GM12878 (cell line): Measurements from ENCODE around the gene SHISAL2B.

ENCODE experiments used
- BCL11A ChIP-seq: IDR thresholded peaks from 2 replicates; pipeline ENCODE4 v1.6.1; 2011; ENCODE audit warnings: low read depth, low read length
- CHD2 ChIP-seq: IDR thresholded peaks from 2 replicates; pipeline ENCODE4 v1.6.1; 2011; ENCODE audit warnings: low read depth, low read length, improper control_type of control experiment, borderline replicate concordance
- HDAC2 ChIP-seq: fragments of 200-600 bp; sonication (generic); IDR thresholded peaks from 2 replicates; pipeline ENCODE4 v1.6.1; 2017
- JUND ChIP-seq: IDR thresholded peaks from 2 replicates; pipeline ENCODE4 v1.6.1; 2012; ENCODE audit warnings: low read depth, mild to moderate bottlenecking, low read length, improper control_type of control experiment, moderate library complexity
- POLR2AphosphoS5 ChIP-seq: IDR thresholded peaks from 2 replicates; pipeline ENCODE4 v1.6.1; 2011; ENCODE audit warnings: mild to moderate bottlenecking, low read length, inconsistent platforms
- RAD21 ChIP-seq: IDR thresholded peaks from 2 replicates; pipeline ENCODE4 v1.6.1; 2011; ENCODE audit warnings: mild to moderate bottlenecking, low read depth, low read length, moderate library complexity; ENCODE audit not compliant: insufficient read depth
- RFX5 ChIP-seq: IDR thresholded peaks from 2 replicates; pipeline ENCODE4 v1.6.1; 2011; ENCODE audit warnings: low read depth, low read length, improper control_type of control experiment
- SREBF2 ChIP-seq: IDR thresholded peaks from 2 replicates; pipeline ENCODE4 v1.6.1; 2012; ENCODE audit warnings: mild to moderate bottlenecking, low read length
- STAT1 ChIP-seq: fragments of 450-650 bp; conservative IDR thresholded peaks from 2 replicates; pipeline ENCODE4 v1.6.1; 2014; ENCODE audit warnings: antibody characterized with exemption, mild to moderate bottlenecking
- TBL1XR1 ChIP-seq: IDR thresholded peaks from 2 replicates; pipeline ENCODE4 v1.6.1; 2012; ENCODE audit warnings: low read depth, low read length, improper control_type of control experiment
- TF ChIP-seq, protein P1 (sequence below): fragments of 450-650 bp; IDR thresholded peaks from 2 replicates; pipeline ENCODE4 v1.6.1; 2016; ENCODE audit warnings: mild to moderate bottlenecking, moderate library complexity, borderline replicate concordance
- TF ChIP-seq, protein P2 (sequence below): fragments of 450-650 bp; IDR thresholded peaks from 2 replicates; pipeline ENCODE4 v1.6.1; 2017; ENCODE audit warnings: antibody characterized with exemption, mild to moderate bottlenecking, moderate library complexity
- TF ChIP-seq, protein P3 (sequence below), 3 experiments: IDR thresholded peaks in 2 of 3; conservative IDR thresholded peaks in 1 of 3; 2 replicates each; pipeline ENCODE4 v1.5.1; 2011; ENCODE audit warnings: low read depth in 3 of 3, low read length in 3 of 3, mild to moderate bottlenecking in 3 of 3, control low read depth in 2 of 3, moderate library complexity in 2 of 3, inconsistent platforms in 1 of 3, mixed read lengths in 1 of 3; ENCODE audit not compliant: control insufficient read depth in 2 of 3, insufficient read depth in 1 of 3; ENCODE audit errors: extremely low read depth in 1 of 3

DNA sequence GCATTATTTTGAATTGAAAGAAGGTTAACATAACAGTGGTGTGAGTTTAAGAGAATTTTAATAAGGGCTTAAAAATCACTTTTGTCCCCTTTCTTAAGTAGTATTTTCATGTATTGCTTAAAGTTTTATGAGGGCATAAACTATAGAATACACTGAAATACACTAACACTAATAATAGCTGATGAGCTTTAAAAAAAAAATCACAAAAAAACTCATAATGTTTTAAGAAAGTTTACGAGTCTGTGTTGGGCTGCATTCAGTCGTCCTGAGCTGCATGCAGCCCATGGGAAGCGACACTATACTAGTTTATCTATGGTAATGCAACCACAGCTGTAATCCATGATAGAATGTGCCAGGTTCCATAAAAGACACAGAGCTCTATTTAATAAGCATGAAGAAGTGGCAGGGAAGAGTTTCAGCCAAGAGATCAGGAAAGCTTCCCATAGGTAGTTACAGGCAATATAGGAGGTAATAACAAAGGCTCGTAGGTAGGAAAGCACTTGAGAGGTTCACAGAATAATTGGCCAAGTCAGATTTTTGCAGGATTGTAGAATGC is 73.7 kb downstream of the SHISAL2B start:
- no peak for TF ChIP-seq POLR2AphosphoS5
- no peak for TF ChIP-seq TBL1XR1
- TF ChIP-seq, protein P1, sequence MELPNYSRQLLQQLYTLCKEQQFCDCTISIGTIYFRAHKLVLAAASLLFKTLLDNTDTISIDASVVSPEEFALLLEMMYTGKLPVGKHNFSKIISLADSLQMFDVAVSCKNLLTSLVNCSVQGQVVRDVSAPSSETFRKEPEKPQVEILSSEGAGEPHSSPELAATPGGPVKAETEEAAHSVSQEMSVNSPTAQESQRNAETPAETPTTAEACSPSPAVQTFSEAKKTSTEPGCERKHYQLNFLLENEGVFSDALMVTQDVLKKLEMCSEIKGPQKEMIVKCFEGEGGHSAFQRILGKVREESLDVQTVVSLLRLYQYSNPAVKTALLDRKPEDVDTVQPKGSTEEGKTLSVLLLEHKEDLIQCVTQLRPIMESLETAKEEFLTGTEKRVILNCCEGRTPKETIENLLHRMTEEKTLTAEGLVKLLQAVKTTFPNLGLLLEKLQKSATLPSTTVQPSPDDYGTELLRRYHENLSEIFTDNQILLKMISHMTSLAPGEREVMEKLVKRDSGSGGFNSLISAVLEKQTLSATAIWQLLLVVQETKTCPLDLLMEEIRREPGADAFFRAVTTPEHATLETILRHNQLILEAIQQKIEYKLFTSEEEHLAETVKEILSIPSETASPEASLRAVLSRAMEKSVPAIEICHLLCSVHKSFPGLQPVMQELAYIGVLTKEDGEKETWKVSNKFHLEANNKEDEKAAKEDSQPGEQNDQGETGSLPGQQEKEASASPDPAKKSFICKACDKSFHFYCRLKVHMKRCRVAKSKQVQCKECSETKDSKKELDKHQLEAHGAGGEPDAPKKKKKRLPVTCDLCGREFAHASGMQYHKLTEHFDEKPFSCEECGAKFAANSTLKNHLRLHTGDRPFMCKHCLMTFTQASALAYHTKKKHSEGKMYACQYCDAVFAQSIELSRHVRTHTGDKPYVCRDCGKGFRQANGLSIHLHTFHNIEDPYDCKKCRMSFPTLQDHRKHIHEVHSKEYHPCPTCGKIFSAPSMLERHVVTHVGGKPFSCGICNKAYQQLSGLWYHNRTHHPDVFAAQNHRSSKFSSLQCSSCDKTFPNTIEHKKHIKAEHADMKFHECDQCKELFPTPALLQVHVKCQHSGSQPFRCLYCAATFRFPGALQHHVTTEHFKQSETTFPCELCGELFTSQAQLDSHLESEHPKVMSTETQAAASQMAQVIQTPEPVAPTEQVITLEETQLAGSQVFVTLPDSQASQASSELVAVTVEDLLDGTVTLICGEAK = no peak
- TF ChIP-seq STAT1 = no peak
- no peak for TF ChIP-seq RFX5
- TF ChIP-seq JUND = no peak
- TF ChIP-seq BCL11A = no peak
- no peak for TF ChIP-seq SREBF2
- TF ChIP-seq, protein P2, sequence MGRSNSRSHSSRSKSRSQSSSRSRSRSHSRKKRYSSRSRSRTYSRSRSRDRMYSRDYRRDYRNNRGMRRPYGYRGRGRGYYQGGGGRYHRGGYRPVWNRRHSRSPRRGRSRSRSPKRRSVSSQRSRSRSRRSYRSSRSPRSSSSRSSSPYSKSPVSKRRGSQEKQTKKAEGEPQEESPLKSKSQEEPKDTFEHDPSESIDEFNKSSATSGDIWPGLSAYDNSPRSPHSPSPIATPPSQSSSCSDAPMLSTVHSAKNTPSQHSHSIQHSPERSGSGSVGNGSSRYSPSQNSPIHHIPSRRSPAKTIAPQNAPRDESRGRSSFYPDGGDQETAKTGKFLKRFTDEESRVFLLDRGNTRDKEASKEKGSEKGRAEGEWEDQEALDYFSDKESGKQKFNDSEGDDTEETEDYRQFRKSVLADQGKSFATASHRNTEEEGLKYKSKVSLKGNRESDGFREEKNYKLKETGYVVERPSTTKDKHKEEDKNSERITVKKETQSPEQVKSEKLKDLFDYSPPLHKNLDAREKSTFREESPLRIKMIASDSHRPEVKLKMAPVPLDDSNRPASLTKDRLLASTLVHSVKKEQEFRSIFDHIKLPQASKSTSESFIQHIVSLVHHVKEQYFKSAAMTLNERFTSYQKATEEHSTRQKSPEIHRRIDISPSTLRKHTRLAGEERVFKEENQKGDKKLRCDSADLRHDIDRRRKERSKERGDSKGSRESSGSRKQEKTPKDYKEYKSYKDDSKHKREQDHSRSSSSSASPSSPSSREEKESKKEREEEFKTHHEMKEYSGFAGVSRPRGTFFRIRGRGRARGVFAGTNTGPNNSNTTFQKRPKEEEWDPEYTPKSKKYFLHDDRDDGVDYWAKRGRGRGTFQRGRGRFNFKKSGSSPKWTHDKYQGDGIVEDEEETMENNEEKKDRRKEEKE = no peak
- no peak for TF ChIP-seq RAD21
- TF ChIP-seq CHD2 = no peak
- no peak for TF ChIP-seq HDAC2
- TF ChIP-seq, protein P3, sequence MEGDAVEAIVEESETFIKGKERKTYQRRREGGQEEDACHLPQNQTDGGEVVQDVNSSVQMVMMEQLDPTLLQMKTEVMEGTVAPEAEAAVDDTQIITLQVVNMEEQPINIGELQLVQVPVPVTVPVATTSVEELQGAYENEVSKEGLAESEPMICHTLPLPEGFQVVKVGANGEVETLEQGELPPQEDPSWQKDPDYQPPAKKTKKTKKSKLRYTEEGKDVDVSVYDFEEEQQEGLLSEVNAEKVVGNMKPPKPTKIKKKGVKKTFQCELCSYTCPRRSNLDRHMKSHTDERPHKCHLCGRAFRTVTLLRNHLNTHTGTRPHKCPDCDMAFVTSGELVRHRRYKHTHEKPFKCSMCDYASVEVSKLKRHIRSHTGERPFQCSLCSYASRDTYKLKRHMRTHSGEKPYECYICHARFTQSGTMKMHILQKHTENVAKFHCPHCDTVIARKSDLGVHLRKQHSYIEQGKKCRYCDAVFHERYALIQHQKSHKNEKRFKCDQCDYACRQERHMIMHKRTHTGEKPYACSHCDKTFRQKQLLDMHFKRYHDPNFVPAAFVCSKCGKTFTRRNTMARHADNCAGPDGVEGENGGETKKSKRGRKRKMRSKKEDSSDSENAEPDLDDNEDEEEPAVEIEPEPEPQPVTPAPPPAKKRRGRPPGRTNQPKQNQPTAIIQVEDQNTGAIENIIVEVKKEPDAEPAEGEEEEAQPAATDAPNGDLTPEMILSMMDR (IDR thresholded peaks at IDR 0.05 in 2 of 3, conservative IDR thresholded peaks at IDR 0.05 in 1 of 3; ENCODE audit: control insufficient read depth in 2 of 3, extremely low read depth in 1 of 3, insufficient read depth in 1 of 3, low read depth in 3 of 3, low read length in 3 of 3) = no peak
